H1 (cell line): ENCODE measurements around the gene TNIK. TPM values are rescaled to one million over a fixed set of nuclear protein-coding genes. Genes with fewer than 3 reads are reported as not detected.

Experiments
- CTCF ChIA-PET: fragments of 300-600 bp; sonication (Branson Sonifier 250); formaldehyde crosslinking; loops from one replicate; lab custom pipeline; 2021; ENCODE audit not compliant: partially characterized antibody; lab: Charles Lee
- POLR2A ChIA-PET: fragments of 300-600 bp; sonication (Branson Sonifier 250); formaldehyde crosslinking; loops from one replicate; lab custom pipeline; 2021; ENCODE audit warnings: inconsistent platforms; ENCODE audit not compliant: partially characterized antibody; lab: Charles Lee
- DNase-seq, 2 experiments: peaks; one replicate each; pipeline versions ENCODE4 v3.0.0 to v3.0.0-alpha.2; 2010 to 2022; ENCODE audit warnings: low spot score in 2 of 2, low read depth in 1 of 2, mixed read lengths in 1 of 2
- FAIRE-seq: peaks from 2 replicates; lab custom pipeline; 2011; peaks lifted over from hg19 to GRCh38; lab: Jason Lieb, UNC
- H2AFZ ChIP-seq: 2 replicates; pipeline ENCODE4 v1.8.1; 2012; ENCODE audit warnings: low read length, inconsistent platforms
- H2AK5ac ChIP-seq: 2 replicates; pipeline ENCODE4 v1.6.1; 2013; ENCODE audit warnings: low read depth, low read length
- H2BK120ac ChIP-seq: replicated peaks from 2 replicates; pipeline ENCODE3; 2013; ENCODE audit warnings: low read depth, low read length, inconsistent platforms
- H2BK12ac ChIP-seq: 2 replicates; pipeline ENCODE4 v1.6.1; 2013; ENCODE audit warnings: low read depth, low read length
- H2BK15ac ChIP-seq: 2 replicates; pipeline ENCODE4 v1.6.1; 2013; ENCODE audit warnings: low read length
- H2BK20ac ChIP-seq: 2 replicates; pipeline ENCODE4 v1.6.1; 2013; ENCODE audit warnings: low read length
- H2BK5ac ChIP-seq: 2 replicates; pipeline ENCODE4 v1.6.1; 2013; ENCODE audit warnings: low read depth, low read length
- H3K14ac ChIP-seq: 2 replicates; pipeline ENCODE4 v1.6.1; 2013; ENCODE audit warnings: inconsistent platforms; ENCODE audit not compliant: insufficient read length
- H3K18ac ChIP-seq: 2 replicates; pipeline ENCODE4 v1.6.1; 2013; ENCODE audit warnings: low read length; ENCODE audit errors: extremely low read depth
- H3K23ac ChIP-seq: 2 replicates; pipeline ENCODE4 v1.6.1; 2013; ENCODE audit warnings: inconsistent platforms; ENCODE audit not compliant: insufficient read length
- H3K23me2 ChIP-seq: 2 replicates; pipeline ENCODE4 v1.6.1; 2013; ENCODE audit warnings: low read depth, low read length
- H3K27ac ChIP-seq: 2 replicates; pipeline ENCODE4 v1.6.1; 2011; ENCODE audit warnings: low read depth, low read length, inconsistent platforms
- H3K27me3 ChIP-seq, 4 experiments: replicated peaks in 1 of 4; 1 replicate in 1 of 4; 2 replicates in 3 of 4; pipeline versions ENCODE4 v1.6.1 to v1.8.1; 2011 to 2013; ENCODE audit warnings: low read length in 3 of 4, mild to moderate bottlenecking in 3 of 4, inconsistent platforms in 2 of 4, mixed read lengths in 2 of 4, moderate library complexity in 1 of 4; ENCODE audit not compliant: control insufficient read depth in 3 of 4, insufficient read depth in 3 of 4; ENCODE audit errors: extremely low read depth in 1 of 4
- H3K36me3 ChIP-seq, 4 experiments: 2 replicates each; pipeline versions ENCODE4 v1.6.1 to v1.8.1; 2011 to 2013; ENCODE audit warnings: mild to moderate bottlenecking in 4 of 4, low read length in 3 of 4, moderate library complexity in 2 of 4, control low read depth in 1 of 4, inconsistent platforms in 1 of 4; ENCODE audit not compliant: insufficient read depth in 4 of 4, control insufficient read depth in 2 of 4
- H3K4ac ChIP-seq: replicated peaks from 2 replicates; pipeline ENCODE3; 2013; ENCODE audit warnings: low read length, low read depth, mixed read lengths, inconsistent platforms; ENCODE audit not compliant: insufficient read length
- H3K4me1 ChIP-seq, 4 experiments: replicated peaks in 1 of 4; 1 replicate in 1 of 4; 2 replicates in 3 of 4; pipeline versions ENCODE4 v1.6.1 to v1.8.1; 2011 to 2013; ENCODE audit warnings: low read length in 3 of 4, inconsistent platforms in 2 of 4, mixed read lengths in 1 of 4; ENCODE audit not compliant: insufficient read depth in 4 of 4, control insufficient read depth in 3 of 4
- H3K4me2 ChIP-seq, 2 experiments: 2 replicates each; pipeline versions ENCODE4 v1.6.1 to v1.8.1; 2011 to 2013; ENCODE audit warnings: low read depth in 2 of 2, low read length in 2 of 2, control low read depth in 1 of 2, inconsistent platforms in 1 of 2, mild to moderate bottlenecking in 1 of 2; ENCODE audit not compliant: insufficient read depth in 1 of 2
- H3K4me3 ChIP-seq, 4 experiments: fragments of 200-600, 300-600 bp in 1 of 4; sonication (generic), shearing (Covaris generic), sonication (Bioruptor Twin) in 1 of 4; 2 replicates each; pipeline versions ENCODE4 v1.5.1 to v1.8.1; 2011 to 2016; ENCODE audit warnings: low read length in 4 of 4, low read depth in 3 of 4, control low read depth in 2 of 4, inconsistent platforms in 2 of 4, mild to moderate bottlenecking in 2 of 4, mixed read lengths in 1 of 4, moderate library complexity in 1 of 4; ENCODE audit not compliant: insufficient read depth in 2 of 4; ENCODE audit errors: extremely low read depth in 1 of 4
- H3K56ac ChIP-seq: replicated peaks from 2 replicates; pipeline ENCODE3; 2013; ENCODE audit warnings: low read depth, mild to moderate bottlenecking, mixed read lengths, low read length, inconsistent platforms; ENCODE audit not compliant: insufficient read length
- H3K79me1 ChIP-seq: 2 replicates; pipeline ENCODE4 v1.6.1; 2013; ENCODE audit warnings: low read depth, low read length, control low read depth
- H3K79me2 ChIP-seq, 2 experiments: 2 replicates each; pipeline versions ENCODE4 v1.6.1 to v1.8.1; 2012 to 2013; ENCODE audit warnings: low read length in 2 of 2, mild to moderate bottlenecking in 2 of 2, inconsistent platforms in 1 of 2; ENCODE audit not compliant: insufficient read depth in 2 of 2, control insufficient read depth in 1 of 2
- H3K9ac ChIP-seq, 4 experiments: replicated peaks in 1 of 4; 1 replicate in 1 of 4; 2 replicates in 3 of 4; pipeline versions ENCODE4 v1.6.1 to v1.8.1; 2011 to 2013; ENCODE audit warnings: low read depth in 3 of 4, low read length in 3 of 4, control low read depth in 2 of 4, mild to moderate bottlenecking in 2 of 4, moderate library complexity in 2 of 4, inconsistent platforms in 1 of 4; ENCODE audit errors: extremely low read depth in 1 of 4
- H3K9me3 ChIP-seq, 2 experiments: 2 replicates each; pipeline versions ENCODE4 v1.6.1 to v1.8.1; 2012 to 2013; ENCODE audit warnings: mild to moderate bottlenecking in 2 of 2, moderate library complexity in 2 of 2, control low read depth in 1 of 2, inconsistent platforms in 1 of 2, low read depth in 1 of 2, low read length in 1 of 2, mixed read lengths in 1 of 2; ENCODE audit not compliant: insufficient read depth in 2 of 2
- H4K20me1 ChIP-seq, 2 experiments: replicated peaks in 1 of 2; 2 replicates each; pipeline versions ENCODE3 to v1.8.1; 2011 to 2013; ENCODE audit warnings: inconsistent platforms in 2 of 2, low read length in 2 of 2, mild to moderate bottlenecking in 1 of 2; ENCODE audit not compliant: insufficient read depth in 2 of 2, control insufficient read depth in 1 of 2
- H4K5ac ChIP-seq: 2 replicates; pipeline ENCODE4 v1.6.1; 2013; ENCODE audit warnings: low read length, low read depth, mixed read lengths, inconsistent platforms; ENCODE audit not compliant: insufficient read length
- H4K8ac ChIP-seq: 2 replicates; pipeline ENCODE4 v1.8.0; 2013; ENCODE audit warnings: mild to moderate bottlenecking, moderate library complexity, low read length, inconsistent platforms; ENCODE audit not compliant: insufficient read depth; ENCODE audit errors: extremely low read depth
- H4K91ac ChIP-seq: replicated peaks from 2 replicates; pipeline ENCODE3; 2013; ENCODE audit warnings: low read length, mixed read lengths, inconsistent platforms; ENCODE audit not compliant: insufficient read length
- BACH1 ChIP-seq: IDR thresholded peaks from 2 replicates; pipeline ENCODE4 v1.6.1; 2012; ENCODE audit warnings: low read length, improper control_type of control experiment
- BCL11A ChIP-seq, 2 experiments: IDR thresholded peaks; one replicate each; pipeline ENCODE4 v1.6.1; 2011; ENCODE audit warnings: low read depth in 2 of 2, low read length in 2 of 2, mild to moderate bottlenecking in 2 of 2
- SIRT6 ChIP-seq: IDR thresholded peaks from one replicate; pipeline ENCODE4 v1.7.1; 2012; ENCODE audit warnings: low read length, inconsistent platforms
- SP1 ChIP-seq: IDR thresholded peaks from 2 replicates; pipeline ENCODE4 v1.6.1; 2011; ENCODE audit warnings: low read depth, low read length
- SP2 ChIP-seq: IDR thresholded peaks from 2 replicates; pipeline ENCODE4 v1.6.1; 2012; ENCODE audit warnings: mild to moderate bottlenecking, low read length, inconsistent platforms
- TAF1 ChIP-seq: IDR thresholded peaks from 2 replicates; pipeline ENCODE4 v1.6.1; 2011; ENCODE audit warnings: mild to moderate bottlenecking, low read depth, low read length
- TAF7 ChIP-seq: optimal IDR thresholded peaks from 2 replicates; pipeline ENCODE3; 2011; ENCODE audit warnings: low read depth, mild to moderate bottlenecking, inconsistent platforms, low read length, moderate library complexity, borderline replicate concordance
- TEAD4 ChIP-seq: IDR thresholded peaks from 2 replicates; pipeline ENCODE4 v1.6.1; 2012; ENCODE audit warnings: low read depth, low read length, inconsistent platforms, mixed read lengths
- YY1 ChIP-seq: IDR thresholded peaks from 2 replicates; pipeline ENCODE4 v1.6.1; 2011; ENCODE audit warnings: low read depth, mild to moderate bottlenecking, low read length
- WGBS, 2 experiments: shearing (Covaris generic) in 1 of 2; methylation state at CpG; one replicate each; pipeline versions ENCODE4 v1.1.6 to v1.1.7; 2013 to 2015; ENCODE audit warnings: low lambda C conversion rate in 2 of 2, mixed read lengths in 2 of 2, inconsistent platforms in 1 of 2, low coverage in 1 of 2, missing lambda C conversion rate in 1 of 2; ENCODE audit not compliant: insufficient replicate concordance in 2 of 2, insufficient coverage in 1 of 2, insufficient read length in 1 of 2; ENCODE audit errors: extremely low coverage in 1 of 2, missing lambda C conversion rate in 1 of 2; 5-methylcytosine and 5-hydroxymethylcytosine counted together
- polyA plus RNA-seq, 7 experiments: library from polyadenylated mRNA; depleted of rRNA in 3 of 7; stranded (reverse) in 5 of 7; unstranded in 2 of 7; fragments of >200 nt in 5 of 7; fragments of 200-250 nt in 2 of 7; gene quantifications; 1 replicate in 5 of 7; 2 replicates in 1 of 7; 4 replicates in 1 of 7; pipeline versions ENCODE4 v1.2.1 to v1.2.3, GENCODE V29; 2011 to 2013; ENCODE audit warnings: missing spikeins in 2 of 7, mixed read lengths in 2 of 7
- total RNA-seq: library from RNA; stranded (reverse); fragmentation: NEBNext Ultra II Directional; extraction: Animal tissue kit (Norgen Biotek cat#: 25700); gene quantifications from 2 replicates; pipeline ENCODE4 v1.2.1, GENCODE V29; 2021

Gene TNIK
- total and polyA plus RNA-seq, 2 of the 8 experiments (the other 6 are each of a cell fraction or from before 2014, with no cell fraction given): 7.4 to 42.0 TPM

DNA sequence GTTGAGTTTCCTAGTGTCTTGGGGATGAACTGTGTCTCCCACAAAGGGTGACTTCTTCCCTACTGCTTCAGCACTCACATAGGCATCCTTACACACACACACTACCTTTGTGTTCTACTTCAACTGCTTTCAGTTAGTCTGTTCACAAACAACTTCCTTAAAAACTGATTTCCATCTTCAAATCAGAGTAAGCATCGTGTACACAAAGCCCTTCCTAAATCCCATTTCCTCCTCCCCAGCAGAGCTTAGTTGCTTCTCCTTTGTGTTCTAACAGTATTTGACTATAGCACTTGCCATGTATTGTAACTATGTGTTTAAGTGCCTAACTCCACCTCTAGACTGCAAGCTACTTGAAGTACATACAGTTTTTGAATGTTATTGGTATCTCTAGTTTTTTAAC, 71.7 kb downstream of the TNIK start:
- Histone ChIP-seq H3K56ac (no peak overlapping the region), H2BK5ac (no peak overlapping the region), H2BK15ac (no peak overlapping the region), H3K4me1 (peaks cover 0 to 17% (median 15%) of the 10 kb centered on the region in 4 experiments; a peak in 4 of 7 replicates), H3K9me3 (peaks cover 3 to 9% of the 10 kb centered on the region in 2 experiments; a peak in 2 of 4 replicates), H4K8ac (no peak overlapping the region), H3K14ac (no peak overlapping the region), H4K5ac (no peak overlapping the region), H3K4me2 (no peak overlapping the region), H3K23me2 (no peaks in the 10 kb centered on the region), H2BK12ac (no peak overlapping the region), H2AFZ (no peak overlapping the region), H2BK20ac (no peak overlapping the region), H3K27ac (no peak overlapping the region), H3K4ac (no peak overlapping the region), H3K9ac (no peak overlapping the region), H3K23ac (no peak overlapping the region), H3K27me3 (peaks cover 0 to 1% (median 0%) of the 10 kb centered on the region in 4 experiments; a peak in 1 of 7 replicates), H4K91ac (no peak overlapping the region), H2AK5ac (no peak overlapping the region), H3K79me2 (peaks cover 3 to 45% of the 10 kb centered on the region in 2 experiments; a peak in 2 of 4 replicates), H2BK120ac (no peak overlapping the region), H3K36me3 (no peaks in the 10 kb centered on the region), H3K18ac (no peak overlapping the region), H4K20me1 (no peaks in the 10 kb centered on the region), H3K79me1 (no peaks in the 10 kb centered on the region), H3K4me3 (no peak overlapping the region)
- no peak for DNase-seq
- ChIA-PET POLR2A (no interaction called here), CTCF (interaction anchor here (1.0 kb wide), 1 partner anchor 10 kb away, joined by 3 read pairs; no protein-coding TSS in a partner anchor)
- FAIRE-seq: no peak
- TF ChIP-seq SP2 (no peak), TAF7 (no peak), SP1 (no peak), YY1 (no peak), BACH1 (no peak), SIRT6 (no peak), TEAD4 (no peak), BCL11A (IDR thresholded peaks at IDR 0.05; ENCODE audit: low read depth in 2 of 2, low read length in 2 of 2) (no peak), TAF1 (no peak)
- WGBS, 2 experiments: 70% methylated on average over 1 of the region's 1 CpG; no CpG with 5 or more reads in 1 of the 2 experiments
